WTC11 (cell line): ENCODE results near the gene FGF12. TPM values are rescaled to one million over a fixed set of nuclear protein-coding genes. Genes with fewer than 3 reads are reported as not detected.

ENCODE experiments used
- ATAC-seq: fragments of 200-7000 bp; cut with Tn5 transposase; 2 replicates; pipeline ENCODE4 v1.10.0; 2021; ENCODE audit warnings: mild to moderate bottlenecking, moderate library complexity
- CTCF ChIA-PET: fragments of 300-600 bp; sonication (Branson Sonifier 250); formaldehyde crosslinking; loops from one replicate; lab custom pipeline; 2021; ENCODE audit warnings: antibody characterized with exemption; lab: Charles Lee
- POLR2A ChIA-PET: fragments of 350-600 bp; sonication (Branson Sonifier 250); formaldehyde crosslinking; loops from one replicate; lab custom pipeline; 2021; ENCODE audit warnings: antibody characterized with exemption; lab: Charles Lee
- DNase-seq: peaks from one replicate; pipeline ENCODE4 v3.0.0; 2021; ENCODE audit warnings: low spot score
- H3K27ac Mint-ChIP-seq: 2 replicates; pipeline ENCODE4 v1.8.0; 2021; ENCODE audit warnings: mixed read lengths
- H3K27me3 Mint-ChIP-seq: 2 replicates; pipeline ENCODE4 v1.8.0; 2021; ENCODE audit warnings: low read depth, mild to moderate bottlenecking, moderate library complexity, mixed read lengths
- H3K36me3 Mint-ChIP-seq: 2 replicates; pipeline ENCODE4 v1.8.0; 2021; ENCODE audit warnings: mixed read lengths
- H3K4me1 Mint-ChIP-seq: 2 replicates; pipeline ENCODE4 v1.8.0; 2022; ENCODE audit warnings: mixed read lengths
- H3K4me3 Mint-ChIP-seq: 2 replicates; pipeline ENCODE4 v1.8.0; 2021; ENCODE audit warnings: mild to moderate bottlenecking, moderate library complexity, mixed read lengths
- H3K9me3 Mint-ChIP-seq: 2 replicates; pipeline ENCODE4 v1.8.0; 2021; ENCODE audit warnings: mixed read lengths
- GRHL2 ChIP-seq: fragments of 250-450 bp; sonication (Bioruptor Pico); IDR thresholded peaks from 2 replicates; pipeline ENCODE4 v1.8.0; 2022; ENCODE audit warnings: mild to moderate bottlenecking, moderate library complexity; ENCODE audit not compliant: insufficient replicate concordance, severe bottlenecking
- IRF2 ChIP-seq: sonication (generic); formaldehyde crosslinking; IDR thresholded peaks from 2 replicates; pipeline ENCODE4 v1.8.0; 2022; ENCODE audit warnings: low read depth, missing genetic modification reagents, borderline replicate concordance
- NFYB ChIP-seq: sonication (generic); formaldehyde crosslinking; conservative IDR thresholded peaks from 2 replicates; pipeline ENCODE4 v1.8.0; 2022; ENCODE audit warnings: low read depth, missing genetic modification reagents
- NR3C1 ChIP-seq: sonication (generic); formaldehyde crosslinking; conservative IDR thresholded peaks from 2 replicates; pipeline ENCODE4 v1.8.1; 2023; ENCODE audit warnings: low read depth, mild to moderate bottlenecking, missing genetic modification reagents
- SMAD3 ChIP-seq: sonication (generic); formaldehyde crosslinking; IDR thresholded peaks from 2 replicates; pipeline ENCODE4 v1.8.0; 2022; ENCODE audit warnings: missing genetic modification reagents, mild to moderate bottlenecking, borderline replicate concordance
- ZNF423 ChIP-seq: fragments of 250-450 bp; sonication (Bioruptor Pico); IDR thresholded peaks from 2 replicates; pipeline ENCODE4 v2.1.2; 2022; ENCODE audit warnings: mild to moderate bottlenecking, moderate library complexity
- total RNA-seq: library from RNA; stranded (reverse); gene quantifications from 3 replicates; pipeline ENCODE4 v1.2.3, GENCODE V29; 2021
- TF ChIP-seq, protein P1 (sequence below): fragments of 250-450 bp; sonication (Bioruptor Pico); IDR thresholded peaks from 2 replicates; pipeline ENCODE4 v1.9.0; 2021; ENCODE audit warnings: mild to moderate bottlenecking
- TF ChIP-seq, protein P2 (sequence below): sonication (generic); formaldehyde crosslinking; IDR thresholded peaks from 2 replicates; pipeline ENCODE4 v1.8.1; 2023; ENCODE audit warnings: mild to moderate bottlenecking, missing genetic modification reagents, moderate library complexity
- TF ChIP-seq, protein P3 (sequence below): sonication (generic); formaldehyde crosslinking; IDR thresholded peaks from 2 replicates; pipeline ENCODE4 v1.8.0; 2023; ENCODE audit warnings: missing genetic modification reagents, mild to moderate bottlenecking, borderline replicate concordance
- TF ChIP-seq, protein P4 (sequence below): sonication (generic); formaldehyde crosslinking; IDR thresholded peaks from 2 replicates; pipeline ENCODE4 v1.8.0; 2023; ENCODE audit warnings: missing genetic modification reagents
- TF ChIP-seq, protein P5 (sequence below): fragments of 250-450 bp; sonication (Bioruptor Pico); IDR thresholded peaks from 2 replicates; pipeline ENCODE4 v1.9.0; 2021; ENCODE audit warnings: moderate library complexity, mild to moderate bottlenecking, inconsistent platforms, borderline replicate concordance
- TF ChIP-seq, protein P6 (sequence below): sonication (generic); formaldehyde crosslinking; conservative IDR thresholded peaks from 2 replicates; pipeline ENCODE4 v1.8.1; 2023; ENCODE audit warnings: mild to moderate bottlenecking, low read depth, missing genetic modification reagents, moderate library complexity
- TF ChIP-seq, protein P7 (sequence below): fragments of 250-450 bp; sonication (Bioruptor Pico); IDR thresholded peaks from 2 replicates; pipeline ENCODE4 v2.1.2; 2022; ENCODE audit warnings: mild to moderate bottlenecking, moderate library complexity
- TF ChIP-seq, protein P8 (sequence below): sonication (generic); formaldehyde crosslinking; IDR thresholded peaks from 2 replicates; pipeline ENCODE4 v1.8.1; 2022; ENCODE audit warnings: low read depth, mild to moderate bottlenecking, moderate library complexity, missing genetic modification reagents, borderline replicate concordance

Gene FGF12
- total RNA-seq, 1 experiment from 2014 or later = 13.5 TPM

DNA sequence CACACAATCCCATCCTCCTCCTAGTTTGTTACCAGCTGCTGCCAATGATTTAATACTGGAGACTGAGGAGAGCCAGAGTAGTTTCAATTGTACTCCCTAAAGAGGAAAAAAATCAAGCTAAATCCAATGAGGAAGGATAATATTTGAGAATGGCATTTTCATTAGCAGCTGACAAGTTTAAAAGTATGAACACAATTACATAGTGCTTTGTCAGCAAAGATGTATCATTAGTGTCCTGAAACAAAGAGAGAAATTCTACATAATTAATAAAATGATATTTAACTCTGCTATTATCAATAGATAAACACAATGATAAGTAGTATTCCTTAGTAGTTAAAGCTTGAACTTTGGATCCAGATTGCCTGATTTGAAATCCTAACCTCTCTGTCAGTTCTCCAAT lies 163.9 kb downstream of the FGF12 start (continued):
- no peak for TF ChIP-seq ZNF423 (CRISPR knock-in tag)
- TF ChIP-seq, protein P1, sequence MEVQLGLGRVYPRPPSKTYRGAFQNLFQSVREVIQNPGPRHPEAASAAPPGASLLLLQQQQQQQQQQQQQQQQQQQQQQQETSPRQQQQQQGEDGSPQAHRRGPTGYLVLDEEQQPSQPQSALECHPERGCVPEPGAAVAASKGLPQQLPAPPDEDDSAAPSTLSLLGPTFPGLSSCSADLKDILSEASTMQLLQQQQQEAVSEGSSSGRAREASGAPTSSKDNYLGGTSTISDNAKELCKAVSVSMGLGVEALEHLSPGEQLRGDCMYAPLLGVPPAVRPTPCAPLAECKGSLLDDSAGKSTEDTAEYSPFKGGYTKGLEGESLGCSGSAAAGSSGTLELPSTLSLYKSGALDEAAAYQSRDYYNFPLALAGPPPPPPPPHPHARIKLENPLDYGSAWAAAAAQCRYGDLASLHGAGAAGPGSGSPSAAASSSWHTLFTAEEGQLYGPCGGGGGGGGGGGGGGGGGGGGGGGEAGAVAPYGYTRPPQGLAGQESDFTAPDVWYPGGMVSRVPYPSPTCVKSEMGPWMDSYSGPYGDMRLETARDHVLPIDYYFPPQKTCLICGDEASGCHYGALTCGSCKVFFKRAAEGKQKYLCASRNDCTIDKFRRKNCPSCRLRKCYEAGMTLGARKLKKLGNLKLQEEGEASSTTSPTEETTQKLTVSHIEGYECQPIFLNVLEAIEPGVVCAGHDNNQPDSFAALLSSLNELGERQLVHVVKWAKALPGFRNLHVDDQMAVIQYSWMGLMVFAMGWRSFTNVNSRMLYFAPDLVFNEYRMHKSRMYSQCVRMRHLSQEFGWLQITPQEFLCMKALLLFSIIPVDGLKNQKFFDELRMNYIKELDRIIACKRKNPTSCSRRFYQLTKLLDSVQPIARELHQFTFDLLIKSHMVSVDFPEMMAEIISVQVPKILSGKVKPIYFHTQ (CRISPR knock-in tag) = no peak
- TF ChIP-seq, protein P2, sequence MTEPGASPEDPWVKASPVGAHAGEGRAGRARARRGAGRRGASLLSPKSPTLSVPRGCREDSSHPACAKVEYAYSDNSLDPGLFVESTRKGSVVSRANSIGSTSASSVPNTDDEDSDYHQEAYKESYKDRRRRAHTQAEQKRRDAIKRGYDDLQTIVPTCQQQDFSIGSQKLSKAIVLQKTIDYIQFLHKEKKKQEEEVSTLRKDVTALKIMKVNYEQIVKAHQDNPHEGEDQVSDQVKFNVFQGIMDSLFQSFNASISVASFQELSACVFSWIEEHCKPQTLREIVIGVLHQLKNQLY (CRISPR knock-in tag) = no peak
- TF ChIP-seq, protein P3, sequence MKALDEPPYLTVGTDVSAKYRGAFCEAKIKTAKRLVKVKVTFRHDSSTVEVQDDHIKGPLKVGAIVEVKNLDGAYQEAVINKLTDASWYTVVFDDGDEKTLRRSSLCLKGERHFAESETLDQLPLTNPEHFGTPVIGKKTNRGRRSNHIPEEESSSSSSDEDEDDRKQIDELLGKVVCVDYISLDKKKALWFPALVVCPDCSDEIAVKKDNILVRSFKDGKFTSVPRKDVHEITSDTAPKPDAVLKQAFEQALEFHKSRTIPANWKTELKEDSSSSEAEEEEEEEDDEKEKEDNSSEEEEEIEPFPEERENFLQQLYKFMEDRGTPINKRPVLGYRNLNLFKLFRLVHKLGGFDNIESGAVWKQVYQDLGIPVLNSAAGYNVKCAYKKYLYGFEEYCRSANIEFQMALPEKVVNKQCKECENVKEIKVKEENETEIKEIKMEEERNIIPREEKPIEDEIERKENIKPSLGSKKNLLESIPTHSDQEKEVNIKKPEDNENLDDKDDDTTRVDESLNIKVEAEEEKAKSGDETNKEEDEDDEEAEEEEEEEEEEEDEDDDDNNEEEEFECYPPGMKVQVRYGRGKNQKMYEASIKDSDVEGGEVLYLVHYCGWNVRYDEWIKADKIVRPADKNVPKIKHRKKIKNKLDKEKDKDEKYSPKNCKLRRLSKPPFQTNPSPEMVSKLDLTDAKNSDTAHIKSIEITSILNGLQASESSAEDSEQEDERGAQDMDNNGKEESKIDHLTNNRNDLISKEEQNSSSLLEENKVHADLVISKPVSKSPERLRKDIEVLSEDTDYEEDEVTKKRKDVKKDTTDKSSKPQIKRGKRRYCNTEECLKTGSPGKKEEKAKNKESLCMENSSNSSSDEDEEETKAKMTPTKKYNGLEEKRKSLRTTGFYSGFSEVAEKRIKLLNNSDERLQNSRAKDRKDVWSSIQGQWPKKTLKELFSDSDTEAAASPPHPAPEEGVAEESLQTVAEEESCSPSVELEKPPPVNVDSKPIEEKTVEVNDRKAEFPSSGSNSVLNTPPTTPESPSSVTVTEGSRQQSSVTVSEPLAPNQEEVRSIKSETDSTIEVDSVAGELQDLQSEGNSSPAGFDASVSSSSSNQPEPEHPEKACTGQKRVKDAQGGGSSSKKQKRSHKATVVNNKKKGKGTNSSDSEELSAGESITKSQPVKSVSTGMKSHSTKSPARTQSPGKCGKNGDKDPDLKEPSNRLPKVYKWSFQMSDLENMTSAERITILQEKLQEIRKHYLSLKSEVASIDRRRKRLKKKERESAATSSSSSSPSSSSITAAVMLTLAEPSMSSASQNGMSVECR (CRISPR knock-in tag) = no peak

DNA sequence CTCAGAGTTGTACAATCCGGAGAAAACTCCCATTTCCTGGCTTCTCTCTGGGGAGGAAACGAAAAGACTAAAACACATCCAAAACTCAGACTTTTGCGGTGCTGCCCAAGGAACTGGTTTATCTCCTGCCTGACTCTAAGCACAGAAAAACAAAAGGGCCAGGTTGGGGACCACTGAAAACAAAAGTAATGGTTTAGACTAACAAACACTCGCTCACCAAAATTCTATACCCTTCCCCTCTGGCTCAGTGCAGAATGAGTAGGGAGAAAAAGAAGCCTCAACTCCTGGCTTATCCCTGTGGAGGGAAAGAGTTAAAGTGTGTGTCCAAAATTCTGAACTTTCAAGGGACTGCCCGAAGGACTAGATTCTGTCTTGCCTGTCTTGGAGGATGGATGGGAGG lies 173.6 kb downstream of the FGF12 start:
- Mint-ChIP-seq H3K36me3 (no peaks in the 10 kb centered on the region; the same call in 1 of the 2 replicates), H3K27ac (no peak overlapping the region), H3K4me1 (peaks cover 8% of the 10 kb centered on the region), H3K9me3 (peaks cover 11% of the 10 kb centered on the region; the same call in 1 of the 2 replicates), H3K4me3 (no peak overlapping the region), H3K27me3 (no peaks in the 10 kb centered on the region)
- ATAC-seq (peak; percentile 70), DNase-seq (no peak)
- ChIA-PET CTCF (interaction anchor here (0.8 kb wide), 1 partner anchor 30 kb away, joined by 4 read pairs; no protein-coding TSS in a partner anchor), POLR2A (no interaction called here)
- TF ChIP-seq NFYB (no peak), SMAD3 (no peak), GRHL2 (no peak), ZNF423 (CRISPR knock-in tag) (no peak), NR3C1 (CRISPR knock-in tag) (no peak), IRF2 (CRISPR knock-in tag) (no peak)
- TF ChIP-seq, protein P4, sequence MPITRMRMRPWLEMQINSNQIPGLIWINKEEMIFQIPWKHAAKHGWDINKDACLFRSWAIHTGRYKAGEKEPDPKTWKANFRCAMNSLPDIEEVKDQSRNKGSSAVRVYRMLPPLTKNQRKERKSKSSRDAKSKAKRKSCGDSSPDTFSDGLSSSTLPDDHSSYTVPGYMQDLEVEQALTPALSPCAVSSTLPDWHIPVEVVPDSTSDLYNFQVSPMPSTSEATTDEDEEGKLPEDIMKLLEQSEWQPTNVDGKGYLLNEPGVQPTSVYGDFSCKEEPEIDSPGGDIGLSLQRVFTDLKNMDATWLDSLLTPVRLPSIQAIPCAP (CRISPR knock-in tag) = no peak
- TF ChIP-seq, protein P5, sequence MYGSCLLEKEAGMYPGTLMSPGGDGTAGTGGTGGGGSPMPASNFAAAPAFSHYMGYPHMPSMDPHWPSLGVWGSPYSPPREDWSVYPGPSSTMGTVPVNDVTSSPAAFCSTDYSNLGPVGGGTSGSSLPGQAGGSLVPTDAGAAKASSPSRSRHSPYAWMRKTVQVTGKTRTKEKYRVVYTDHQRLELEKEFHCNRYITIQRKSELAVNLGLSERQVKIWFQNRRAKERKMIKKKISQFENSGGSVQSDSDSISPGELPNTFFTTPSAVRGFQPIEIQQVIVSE (CRISPR knock-in tag) = no peak
- TF ChIP-seq, protein P6, sequence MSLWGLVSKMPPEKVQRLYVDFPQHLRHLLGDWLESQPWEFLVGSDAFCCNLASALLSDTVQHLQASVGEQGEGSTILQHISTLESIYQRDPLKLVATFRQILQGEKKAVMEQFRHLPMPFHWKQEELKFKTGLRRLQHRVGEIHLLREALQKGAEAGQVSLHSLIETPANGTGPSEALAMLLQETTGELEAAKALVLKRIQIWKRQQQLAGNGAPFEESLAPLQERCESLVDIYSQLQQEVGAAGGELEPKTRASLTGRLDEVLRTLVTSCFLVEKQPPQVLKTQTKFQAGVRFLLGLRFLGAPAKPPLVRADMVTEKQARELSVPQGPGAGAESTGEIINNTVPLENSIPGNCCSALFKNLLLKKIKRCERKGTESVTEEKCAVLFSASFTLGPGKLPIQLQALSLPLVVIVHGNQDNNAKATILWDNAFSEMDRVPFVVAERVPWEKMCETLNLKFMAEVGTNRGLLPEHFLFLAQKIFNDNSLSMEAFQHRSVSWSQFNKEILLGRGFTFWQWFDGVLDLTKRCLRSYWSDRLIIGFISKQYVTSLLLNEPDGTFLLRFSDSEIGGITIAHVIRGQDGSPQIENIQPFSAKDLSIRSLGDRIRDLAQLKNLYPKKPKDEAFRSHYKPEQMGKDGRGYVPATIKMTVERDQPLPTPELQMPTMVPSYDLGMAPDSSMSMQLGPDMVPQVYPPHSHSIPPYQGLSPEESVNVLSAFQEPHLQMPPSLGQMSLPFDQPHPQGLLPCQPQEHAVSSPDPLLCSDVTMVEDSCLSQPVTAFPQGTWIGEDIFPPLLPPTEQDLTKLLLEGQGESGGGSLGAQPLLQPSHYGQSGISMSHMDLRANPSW (CRISPR knock-in tag) = no peak
- TF ChIP-seq, protein P3 (CRISPR knock-in tag) = no peak
- TF ChIP-seq, protein P7, sequence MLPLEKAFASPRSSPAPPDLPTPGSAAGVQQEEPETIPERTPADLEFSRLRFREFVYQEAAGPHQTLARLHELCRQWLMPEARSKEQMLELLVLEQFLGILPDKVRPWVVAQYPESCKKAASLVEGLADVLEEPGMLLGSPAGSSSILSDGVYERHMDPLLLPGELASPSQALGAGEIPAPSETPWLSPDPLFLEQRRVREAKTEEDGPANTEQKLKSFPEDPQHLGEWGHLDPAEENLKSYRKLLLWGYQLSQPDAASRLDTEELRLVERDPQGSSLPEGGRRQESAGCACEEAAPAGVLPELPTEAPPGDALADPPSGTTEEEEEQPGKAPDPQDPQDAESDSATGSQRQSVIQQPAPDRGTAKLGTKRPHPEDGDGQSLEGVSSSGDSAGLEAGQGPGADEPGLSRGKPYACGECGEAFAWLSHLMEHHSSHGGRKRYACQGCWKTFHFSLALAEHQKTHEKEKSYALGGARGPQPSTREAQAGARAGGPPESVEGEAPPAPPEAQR = no peak
- TF ChIP-seq, protein P8, sequence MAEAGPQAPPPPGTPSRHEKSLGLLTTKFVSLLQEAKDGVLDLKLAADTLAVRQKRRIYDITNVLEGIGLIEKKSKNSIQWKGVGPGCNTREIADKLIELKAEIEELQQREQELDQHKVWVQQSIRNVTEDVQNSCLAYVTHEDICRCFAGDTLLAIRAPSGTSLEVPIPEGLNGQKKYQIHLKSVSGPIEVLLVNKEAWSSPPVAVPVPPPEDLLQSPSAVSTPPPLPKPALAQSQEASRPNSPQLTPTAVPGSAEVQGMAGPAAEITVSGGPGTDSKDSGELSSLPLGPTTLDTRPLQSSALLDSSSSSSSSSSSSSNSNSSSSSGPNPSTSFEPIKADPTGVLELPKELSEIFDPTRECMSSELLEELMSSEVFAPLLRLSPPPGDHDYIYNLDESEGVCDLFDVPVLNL (CRISPR knock-in tag) = no peak
